CD4-positive, CD25-positive, alpha-beta regulatory T cell (primary cell): ENCODE data around the gene NOXO1. TPM values are rescaled to one million over a fixed set of nuclear protein-coding genes. Genes with fewer than 3 reads are reported as not detected.

Source experiments
- ATAC-seq, 2 donors: fragments of 150-1000 bp; cut with Tn5 transposase; one replicate each; pipeline ENCODE4 v1.10.0; 2021; ENCODE audit warnings: low read depth in 2 of 2, moderate number of reproducible peaks in 2 of 2, moderate library complexity in 1 of 2
- DNase-seq, 3 donors: peaks; one replicate each; pipeline versions ENCODE4 v3.0.0 to v3.0.0-alpha.2; 2012 to 2022; ENCODE audit warnings: mixed read lengths in 1 of 3
- H3K27ac ChIP-seq: one replicate; pipeline ENCODE4 v1.7.0; 2013; ENCODE audit warnings: mild to moderate bottlenecking, low read length; ENCODE audit not compliant: insufficient read depth, poor library complexity, severe bottlenecking
- H3K27me3 ChIP-seq: one replicate; pipeline ENCODE4 v1.7.0; 2013; ENCODE audit warnings: low read length; ENCODE audit not compliant: control insufficient read depth, insufficient read depth
- H3K36me3 ChIP-seq: one replicate; pipeline ENCODE4 v1.7.0; 2013; ENCODE audit warnings: mild to moderate bottlenecking, low read length, moderate library complexity; ENCODE audit not compliant: control insufficient read depth, insufficient read depth
- H3K4me1 ChIP-seq: 2 replicates; pipeline ENCODE4 v1.7.0; 2013; ENCODE audit warnings: mild to moderate bottlenecking, low read length; ENCODE audit not compliant: insufficient read depth, control insufficient read depth, poor library complexity, severe bottlenecking
- H3K4me3 ChIP-seq: one replicate; pipeline ENCODE4 v1.7.0; 2013; ENCODE audit warnings: low read depth, mild to moderate bottlenecking, low read length, moderate library complexity
- H3K9me3 ChIP-seq, 2 experiments: 1 replicate in 1 of 2; 2 replicates in 1 of 2; pipeline ENCODE4 v1.7.0; 2013; ENCODE audit warnings: low read length in 2 of 2, mild to moderate bottlenecking in 1 of 2, moderate library complexity in 1 of 2; ENCODE audit not compliant: control insufficient read depth in 2 of 2
- H3K27ac Mint-ChIP-seq, 3 donors: one replicate each; pipeline ENCODE4 v1.8.0; 2020 to 2022; ENCODE audit warnings: mild to moderate bottlenecking in 3 of 3, mixed read lengths in 3 of 3, moderate library complexity in 2 of 3
- H3K27me3 Mint-ChIP-seq: one replicate; pipeline ENCODE4 v1.8.0; 2022; ENCODE audit warnings: mild to moderate bottlenecking, mixed read lengths
- H3K36me3 Mint-ChIP-seq: one replicate; pipeline ENCODE4 v1.8.0; 2020; ENCODE audit warnings: mixed read lengths
- H3K4me1 Mint-ChIP-seq, 4 donors: one replicate each; pipeline ENCODE4 v1.8.0; 2020 to 2022; ENCODE audit warnings: mixed read lengths in 4 of 4, mild to moderate bottlenecking in 1 of 4
- H3K4me3 Mint-ChIP-seq, 4 donors: one replicate each; pipeline ENCODE4 v1.8.0; 2020 to 2022; ENCODE audit warnings: mild to moderate bottlenecking in 4 of 4, mixed read lengths in 4 of 4, moderate library complexity in 3 of 4
- H3K9me3 Mint-ChIP-seq, 7 donors: one replicate each; pipeline ENCODE4 v1.8.0; 2020 to 2022; ENCODE audit warnings: mixed read lengths in 7 of 7, mild to moderate bottlenecking in 3 of 7, moderate library complexity in 2 of 7
- polyA plus RNA-seq, 4 donors: library from polyadenylated mRNA; unstranded; fragments of 300-500 nt; fragmentation: Illumina TruSeq; gene quantifications; one replicate each; pipeline ENCODE4 v1.2.3, GENCODE V29; 2021
- total RNA-seq: library from RNA; stranded (reverse); gene quantifications from one replicate; pipeline ENCODE4 v1.2.3, GENCODE V29; 2022

Gene NOXO1
- total and polyA plus RNA-seq, 5 donors from 2014 or later = 0.16 to 0.47 (median 0.35) TPM; not detected in 2

- no peak overlapping the region for H3K27ac Mint-ChIP-seq
- H3K27ac ChIP-seq = no peak overlapping the region
- no peaks in the 10 kb centered on the region for H3K9me3 ChIP-seq
- no peak for DNase-seq
- H3K36me3 ChIP-seq = no peaks in the 10 kb centered on the region
- H3K4me1 Mint-ChIP-seq = peaks cover 0 to 23% (median 8%) of the 10 kb centered on the region in 4 donors
- H3K4me3 Mint-ChIP-seq = peak overlapping the region in 1 of 4 donors; percentile 28
- H3K27me3 Mint-ChIP-seq = peaks cover 5% of the 10 kb centered on the region
- no peaks in the 10 kb centered on the region for H3K27me3 ChIP-seq
- H3K4me1 ChIP-seq = peaks cover 19% of the 10 kb centered on the region
- H3K9me3 Mint-ChIP-seq = no peaks in the 10 kb centered on the region
- H3K36me3 Mint-ChIP-seq = no peaks in the 10 kb centered on the region
- no peak overlapping the region for H3K4me3 ChIP-seq
- ATAC-seq = no peak
Measured at GRCh38 chr16:1946495-1947368, 34.5 kb downstream of the NOXO1 start.

GRCh38 chr16:1945559-1946391 lies 35.5 kb downstream of the NOXO1 start:
- peaks cover 5% of the 10 kb centered on the region for H3K27me3 Mint-ChIP-seq
- no peak for DNase-seq
- no peak overlapping the region for H3K27ac ChIP-seq
- H3K36me3 ChIP-seq = no peaks in the 10 kb centered on the region
- no peaks in the 10 kb centered on the region for H3K36me3 Mint-ChIP-seq
- H3K4me3 ChIP-seq = no peak overlapping the region
- no peaks in the 10 kb centered on the region for H3K9me3 ChIP-seq
- ATAC-seq = no peak
- peaks cover 0 to 29% (median 9%) of the 10 kb centered on the region in 4 donors for H3K4me1 Mint-ChIP-seq
- H3K9me3 Mint-ChIP-seq = no peaks in the 10 kb centered on the region
- no peak overlapping the region for H3K27ac Mint-ChIP-seq
- peaks cover 23% of the 10 kb centered on the region for H3K4me1 ChIP-seq
- peak overlapping the region in 2 of 4 donors; percentile 35 to 38 for H3K4me3 Mint-ChIP-seq
- H3K27me3 ChIP-seq = no peaks in the 10 kb centered on the region

GRCh38 chr16:1944612-1945199 lies 36.6 kb downstream of the NOXO1 start:
- peak overlapping the region in 1 of 3 donors; percentile 71 for H3K27ac Mint-ChIP-seq
- ATAC-seq = no peak

GRCh38 chr16:1942810-1943726 lies 38.2 kb downstream of the NOXO1 start, which contains the start of gene MSRB1:
TSS of gene MSRB1 (minus strand) at chr16:1943199. CDS start at chr16:1943156, 43 bp downstream.
- ATAC-seq = peak; percentile 97
- Histone ChIP-seq H3K4me3 (peak within 1 kb of the TSS; percentile 79), H3K27me3 (no peaks in the 10 kb centered on the region), H3K27ac (peak within 1 kb of the TSS; percentile 72), H3K4me1 (peaks cover 23% of the 10 kb centered on the region), H3K9me3 (no peaks in the 10 kb centered on the region), H3K36me3 (peaks cover 8% of the 10 kb centered on the region)
- Mint-ChIP-seq H3K27ac (peak within 1 kb of the TSS in 2 of 3 donors; percentile 71 to 85), H3K36me3 (no peaks in the 10 kb centered on the region), H3K9me3 (no peaks in the 10 kb centered on the region), H3K27me3 (peaks cover 5% of the 10 kb centered on the region), H3K4me1 (peaks cover 0 to 29% (median 9%) of the 10 kb centered on the region in 4 donors), H3K4me3 (peak within 1 kb of the TSS; percentile 85 to 96 (median 88))
- DNase-seq = peak; percentile 98 to 99 (median 99)

More at GRCh38 chr16:1944612-1945199, 36.6 kb downstream of the NOXO1 start:
- Histone ChIP-seq H3K36me3 (no peaks in the 10 kb centered on the region), H3K27ac (no peak overlapping the region), H3K9me3 (no peaks in the 10 kb centered on the region), H3K4me1 (peaks cover 23% of the 10 kb centered on the region), H3K4me3 (no peak overlapping the region), H3K27me3 (no peaks in the 10 kb centered on the region)
- DNase-seq = no peak
- Mint-ChIP-seq H3K4me3 (peak overlapping the region; percentile 85 to 93 (median 88)), H3K9me3 (no peaks in the 10 kb centered on the region), H3K36me3 (no peaks in the 10 kb centered on the region), H3K4me1 (peaks cover 0 to 29% (median 9%) of the 10 kb centered on the region in 4 donors), H3K27me3 (peaks cover 5% of the 10 kb centered on the region)

- DNase-seq (peak in 1 of 3 donors; percentile 61), ATAC-seq (no peak)
- H3K4me1 ChIP-seq = peaks cover 23% of the 10 kb centered on the region
- Mint-ChIP-seq H3K27me3 (no peaks in the 10 kb centered on the region), H3K4me3 (peak overlapping the region; percentile 85 to 96 (median 88)), H3K27ac (no peak overlapping the region), H3K9me3 (no peaks in the 10 kb centered on the region), H3K36me3 (no peaks in the 10 kb centered on the region), H3K4me1 (peaks cover 0 to 29% (median 9%) of the 10 kb centered on the region in 4 donors)
- no peak overlapping the region for H3K27ac ChIP-seq
- H3K27me3 ChIP-seq = no peaks in the 10 kb centered on the region
- peak overlapping the region; percentile 37 for H3K4me3 ChIP-seq
- H3K36me3 ChIP-seq = peaks cover 8% of the 10 kb centered on the region
- no peaks in the 10 kb centered on the region for H3K9me3 ChIP-seq
Measured at GRCh38 chr16:1942047-1942809, 39.0 kb downstream of the NOXO1 start.

GRCh38 chr16:1941162-1942046 lies 39.9 kb downstream of the NOXO1 start:
- H3K36me3 Mint-ChIP-seq = peaks cover 5% of the 10 kb centered on the region
- peaks cover 8% of the 10 kb centered on the region for H3K36me3 ChIP-seq
- peak overlapping the region; percentile 85 to 90 (median 87) for H3K4me3 Mint-ChIP-seq
- no peak overlapping the region for H3K4me3 ChIP-seq
- no peaks in the 10 kb centered on the region for H3K27me3 ChIP-seq
- ATAC-seq (no peak), DNase-seq (no peak)
- H3K27me3 Mint-ChIP-seq = no peaks in the 10 kb centered on the region
- H3K9me3 ChIP-seq = no peaks in the 10 kb centered on the region
- H3K4me1 Mint-ChIP-seq = peaks cover 0 to 29% (median 9%) of the 10 kb centered on the region in 4 donors
- H3K9me3 Mint-ChIP-seq = no peaks in the 10 kb centered on the region
- H3K4me1 ChIP-seq = peaks cover 23% of the 10 kb centered on the region
- no peak overlapping the region for H3K27ac Mint-ChIP-seq
- H3K27ac ChIP-seq = no peak overlapping the region
